ENCODE results near the gene HOXB5.

HOXB5 gene

DNA sequence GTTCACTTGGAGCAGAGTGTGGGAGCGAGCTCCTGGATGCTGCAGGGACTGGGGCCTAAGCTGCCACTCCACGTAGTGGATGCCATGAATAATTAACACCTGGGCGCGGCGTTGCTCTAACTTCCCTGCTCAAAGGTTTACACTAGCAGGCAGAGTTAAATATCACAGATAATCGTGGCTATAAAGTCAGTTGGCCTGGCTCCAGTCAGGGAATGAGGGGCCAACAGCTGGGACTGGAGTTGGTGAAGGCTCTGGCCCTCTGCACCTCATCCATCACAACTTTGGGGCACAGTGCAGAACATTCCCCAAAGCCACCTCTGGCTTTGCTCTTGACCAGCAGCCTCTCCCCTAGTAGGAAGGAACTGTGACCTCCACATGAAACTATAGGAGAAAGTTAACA, 26.4 kb downstream of the HOXB5 start:
- no peak for DNase-seq (ENCODE audit: low read depth)
- TF ChIP-seq MYC (IDR thresholded peaks at IDR 0.05; ENCODE audit: low read depth, low read length): no peak
- TF ChIP-seq, protein P1, sequence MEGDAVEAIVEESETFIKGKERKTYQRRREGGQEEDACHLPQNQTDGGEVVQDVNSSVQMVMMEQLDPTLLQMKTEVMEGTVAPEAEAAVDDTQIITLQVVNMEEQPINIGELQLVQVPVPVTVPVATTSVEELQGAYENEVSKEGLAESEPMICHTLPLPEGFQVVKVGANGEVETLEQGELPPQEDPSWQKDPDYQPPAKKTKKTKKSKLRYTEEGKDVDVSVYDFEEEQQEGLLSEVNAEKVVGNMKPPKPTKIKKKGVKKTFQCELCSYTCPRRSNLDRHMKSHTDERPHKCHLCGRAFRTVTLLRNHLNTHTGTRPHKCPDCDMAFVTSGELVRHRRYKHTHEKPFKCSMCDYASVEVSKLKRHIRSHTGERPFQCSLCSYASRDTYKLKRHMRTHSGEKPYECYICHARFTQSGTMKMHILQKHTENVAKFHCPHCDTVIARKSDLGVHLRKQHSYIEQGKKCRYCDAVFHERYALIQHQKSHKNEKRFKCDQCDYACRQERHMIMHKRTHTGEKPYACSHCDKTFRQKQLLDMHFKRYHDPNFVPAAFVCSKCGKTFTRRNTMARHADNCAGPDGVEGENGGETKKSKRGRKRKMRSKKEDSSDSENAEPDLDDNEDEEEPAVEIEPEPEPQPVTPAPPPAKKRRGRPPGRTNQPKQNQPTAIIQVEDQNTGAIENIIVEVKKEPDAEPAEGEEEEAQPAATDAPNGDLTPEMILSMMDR (IDR thresholded peaks at IDR 0.05; ENCODE audit: low read depth, low read length): no peak
- TF ChIP-seq, protein P2, sequence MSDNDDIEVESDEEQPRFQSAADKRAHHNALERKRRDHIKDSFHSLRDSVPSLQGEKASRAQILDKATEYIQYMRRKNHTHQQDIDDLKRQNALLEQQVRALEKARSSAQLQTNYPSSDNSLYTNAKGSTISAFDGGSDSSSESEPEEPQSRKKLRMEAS (IDR thresholded peaks at IDR 0.05; ENCODE audit: low read depth, low read length): no peak
- TF ChIP-seq POLR2A (IDR thresholded peaks at IDR 0.05; ENCODE audit: extremely low read depth, insufficient read length): no peak
- no peak overlapping the region for H3K4me3 ChIP-seq (ENCODE audit: low read depth, low read length)

DNA sequence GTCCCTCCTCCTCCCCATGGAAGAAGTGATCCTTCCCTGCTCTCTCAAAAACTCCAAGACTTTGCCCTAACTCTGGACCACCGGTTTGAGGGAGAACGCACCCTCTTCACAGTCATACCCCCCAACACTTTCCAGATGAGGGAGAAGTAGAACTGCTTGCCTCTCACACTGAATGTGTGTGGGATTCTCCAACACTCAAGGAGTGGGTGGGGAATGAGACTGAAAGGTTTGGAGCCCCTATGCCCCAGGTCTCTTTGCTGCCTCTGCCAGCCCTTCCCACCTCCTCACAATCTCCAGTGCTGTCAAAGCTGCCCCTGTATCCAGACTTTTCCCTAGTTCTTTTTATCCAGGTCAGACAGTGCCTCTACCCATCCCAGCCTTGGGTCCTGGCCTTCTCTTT, 26.9 kb downstream of the HOXB5 start:
- H3K4me3 ChIP-seq (ENCODE audit: low read depth, low read length): no peak overlapping the region
- no peak for TF ChIP-seq POLR2A (IDR thresholded peaks at IDR 0.05; ENCODE audit: extremely low read depth, insufficient read length)
- no peak for TF ChIP-seq MYC (IDR thresholded peaks at IDR 0.05; ENCODE audit: low read depth, low read length)
- TF ChIP-seq, protein P2 (IDR thresholded peaks at IDR 0.05; ENCODE audit: low read depth, low read length): no peak
- TF ChIP-seq, protein P1 (IDR thresholded peaks at IDR 0.05; ENCODE audit: low read depth, low read length): no peak
- no peak for DNase-seq (ENCODE audit: low read depth)

GRCh38 chr17:48565925-48566710, 27.5 kb downstream of the HOXB5 start:
- TF ChIP-seq MYC (IDR thresholded peaks at IDR 0.05; ENCODE audit: low read depth, low read length) (no peak), POLR2A (IDR thresholded peaks at IDR 0.05; ENCODE audit: extremely low read depth, insufficient read length) (no peak)
- H3K4me3 ChIP-seq (ENCODE audit: low read depth, low read length): no peak overlapping the region
- DNase-seq (ENCODE audit: low read depth): no peak

GRCh38 chr17:48565022-48565554, 28.5 kb downstream of the HOXB5 start:
- no peak for DNase-seq (ENCODE audit: low read depth)
- TF ChIP-seq POLR2A (IDR thresholded peaks at IDR 0.05; ENCODE audit: extremely low read depth, insufficient read length): no peak
- TF ChIP-seq, protein P2 (IDR thresholded peaks at IDR 0.05; ENCODE audit: low read depth, low read length): no peak
- TF ChIP-seq, protein P1 (IDR thresholded peaks at IDR 0.05; ENCODE audit: low read depth, low read length): no peak
- TF ChIP-seq MYC (IDR thresholded peaks at IDR 0.05; ENCODE audit: low read depth, low read length): no peak
- H3K4me3 ChIP-seq (ENCODE audit: low read depth, low read length): no peak overlapping the region

GRCh38 chr17:48564188-48565021, 29.2 kb downstream of the HOXB5 start:
- TF ChIP-seq, protein P2 (IDR thresholded peaks at IDR 0.05; ENCODE audit: low read depth, low read length): no peak
- TF ChIP-seq MYC (IDR thresholded peaks at IDR 0.05; ENCODE audit: low read depth, low read length) (no peak), POLR2A (IDR thresholded peaks at IDR 0.05; ENCODE audit: extremely low read depth, insufficient read length) (no peak)
- TF ChIP-seq, protein P1 (IDR thresholded peaks at IDR 0.05; ENCODE audit: low read depth, low read length): no peak
- DNase-seq (ENCODE audit: low read depth): no peak
- no peak overlapping the region for H3K4me3 ChIP-seq (ENCODE audit: low read depth, low read length)

- no peak for TF ChIP-seq POLR2A (IDR thresholded peaks at IDR 0.05; ENCODE audit: extremely low read depth, insufficient read length)
- TF ChIP-seq, protein P2 (IDR thresholded peaks at IDR 0.05; ENCODE audit: low read depth, low read length): no peak
- no peak for TF ChIP-seq MYC (IDR thresholded peaks at IDR 0.05; ENCODE audit: low read depth, low read length)
- TF ChIP-seq, protein P1 (IDR thresholded peaks at IDR 0.05; ENCODE audit: low read depth, low read length): no peak
- H3K4me3 ChIP-seq (ENCODE audit: low read depth, low read length): no peak overlapping the region
- DNase-seq (ENCODE audit: low read depth): no peak
These were observed 29.8 kb downstream of the HOXB5 start for GRCh38 chr17:48563867-48564187.

Data from NB4 (cell line).